Measurements from ENCODE around the gene FHIP1B. TPM values are rescaled to one million over a fixed set of nuclear protein-coding genes. Genes with fewer than 3 reads are reported as not detected.

The FHIP1B gene
- total RNA-seq, 1 donor from 2014 or later = 12.2 TPM

GRCh38 chr11:6210274-6210955 lies 24.0 kb downstream of the FHIP1B start:
- Histone ChIP-seq H3K27ac (replicated peaks) (no peak overlapping the region), H3K36me3 (peaks cover 71% of the 10 kb centered on the region), H3K27me3 (ENCODE audit: low read depth) (no peaks in the 10 kb centered on the region), H3K4me1 (peaks cover 7% of the 10 kb centered on the region), H3K9me3 (replicated peaks) (no peaks in the 10 kb centered on the region), H3K4me3 (no peak overlapping the region)
- intact Hi-C loops (cut with micrococcal nuclease) = no loop called here
- no peak for TF ChIP-seq CTCF (IDR thresholded peaks at IDR 0.05; ENCODE audit: borderline replicate concordance)
- no peak for DNase-seq

- peaks cover 7% of the 10 kb centered on the region for H3K4me1 ChIP-seq
- H3K9me3 ChIP-seq (replicated peaks) = no peaks in the 10 kb centered on the region
- no peaks in the 10 kb centered on the region for H3K27me3 ChIP-seq (ENCODE audit: low read depth)
- intact Hi-C loops (cut with micrococcal nuclease) = no loop called here
- no peak for DNase-seq
- peaks cover 73% of the 10 kb centered on the region for H3K36me3 ChIP-seq
- H3K4me3 ChIP-seq = no peak overlapping the region
- TF ChIP-seq CTCF (IDR thresholded peaks at IDR 0.05; ENCODE audit: borderline replicate concordance) = no peak
- H3K27ac ChIP-seq (replicated peaks) = no peak overlapping the region
These were observed 24.6 kb downstream of the FHIP1B start for GRCh38 chr11:6209801-6210200.

- Histone ChIP-seq H3K27me3 (ENCODE audit: low read depth) (no peaks in the 10 kb centered on the region), H3K4me1 (peaks cover 7% of the 10 kb centered on the region), H3K4me3 (no peak overlapping the region), H3K27ac (replicated peaks) (no peak overlapping the region), H3K36me3 (peaks cover 52% of the 10 kb centered on the region), H3K9me3 (replicated peaks) (no peaks in the 10 kb centered on the region)
- intact Hi-C loops (cut with micrococcal nuclease) = no loop called here
- DNase-seq = no peak
- TF ChIP-seq CTCF (IDR thresholded peaks at IDR 0.05; ENCODE audit: borderline replicate concordance) = no peak
These were observed 27.8 kb downstream of the FHIP1B start for GRCh38 chr11:6206456-6207180.

- Histone ChIP-seq H3K4me1 (peaks cover 7% of the 10 kb centered on the region), H3K36me3 (peaks cover 40% of the 10 kb centered on the region), H3K9me3 (replicated peaks) (no peaks in the 10 kb centered on the region), H3K27me3 (ENCODE audit: low read depth) (no peaks in the 10 kb centered on the region), H3K27ac (replicated peaks) (no peak within 1 kb of the TSS), H3K4me3 (no peak within 1 kb of the TSS)
- no peak for TF ChIP-seq CTCF (IDR thresholded peaks at IDR 0.05; ENCODE audit: borderline replicate concordance)
- intact Hi-C loops (cut with micrococcal nuclease) = no loop called here
- no peak for DNase-seq
These were observed 29.1 kb downstream of the FHIP1B start, which contains the start of gene C11orf42 for GRCh38 chr11:6205366-6205765. Gene C11orf42 (plus strand): TSS chr11:6205557. CDS start chr11:6205616, 59 bp downstream.

- intact Hi-C loops (cut with micrococcal nuclease) = no loop called here
- no peak for DNase-seq
- Histone ChIP-seq H3K9me3 (replicated peaks) (no peaks in the 10 kb centered on the region), H3K4me3 (no peak overlapping the region), H3K27me3 (ENCODE audit: low read depth) (no peaks in the 10 kb centered on the region), H3K27ac (replicated peaks) (no peak overlapping the region), H3K36me3 (peaks cover 33% of the 10 kb centered on the region), H3K4me1 (peaks cover 7% of the 10 kb centered on the region)
- TF ChIP-seq CTCF (IDR thresholded peaks at IDR 0.05; ENCODE audit: borderline replicate concordance) = no peak
These were observed 29.7 kb downstream of the FHIP1B start for GRCh38 chr11:6204706-6205105.

All from left ventricle myocardium inferior (tissue), 1 donor.